HepG2 (cell line): ENCODE data around the gene MAN2A1. TPM values are rescaled to one million over a fixed set of nuclear protein-coding genes. Genes with fewer than 3 reads are reported as not detected.

ENCODE experiments used
- ARHGAP35 ChIP-seq: sonication (generic); formaldehyde crosslinking; IDR thresholded peaks from 2 replicates; pipeline ENCODE4 v1.9.0; 2022; ENCODE audit warnings: mild to moderate bottlenecking, inconsistent platforms, moderate library complexity, missing genetic modification reagents, borderline replicate concordance
- ESRRA ChIP-seq: sonication (generic); formaldehyde crosslinking; IDR thresholded peaks from 2 replicates; pipeline ENCODE4 v1.5.1; 2020; ENCODE audit warnings: mild to moderate bottlenecking, low read depth, missing genetic modification reagents
- FOXK2 ChIP-seq: fragments of 450-650 bp; IDR thresholded peaks from 2 replicates; pipeline ENCODE4 v1.6.1; 2016
- KLF11 ChIP-seq: IDR thresholded peaks from 2 replicates; pipeline ENCODE4 v1.6.1; 2016; ENCODE audit warnings: missing compliant biosample characterization
- KLF6 ChIP-seq: IDR thresholded peaks from 2 replicates; pipeline ENCODE4 v1.8.0; 2016; ENCODE audit warnings: missing biosample characterization, missing genetic modification reagents
- MYC ChIP-seq: sonication (generic); formaldehyde crosslinking; IDR thresholded peaks from 2 replicates; pipeline ENCODE4 v1.9.0; 2021; ENCODE audit warnings: missing genetic modification reagents, borderline replicate concordance
- NR1H2 ChIP-seq: sonication (generic); formaldehyde crosslinking; IDR thresholded peaks from 2 replicates; pipeline ENCODE4 v1.8.1; 2022; ENCODE audit warnings: low read depth, missing genetic modification reagents, borderline replicate concordance
- RXRA ChIP-seq: sonication (generic); formaldehyde crosslinking; IDR thresholded peaks from 2 replicates; pipeline ENCODE4 v1.5.1; 2020; ENCODE audit warnings: missing genetic modification reagents
- ZNF24 ChIP-seq: fragments of 450-650 bp; IDR thresholded peaks from 2 replicates; pipeline ENCODE4 v1.6.1; 2017; ENCODE audit warnings: antibody characterized with exemption, mild to moderate bottlenecking
- ZNF430 ChIP-seq: sonication (generic); formaldehyde crosslinking; IDR thresholded peaks from 2 replicates; pipeline ENCODE4 v1.9.0; 2021; ENCODE audit warnings: mild to moderate bottlenecking, missing genetic modification reagents
- ZNF501 ChIP-seq: sonication (generic); formaldehyde crosslinking; IDR thresholded peaks from 2 replicates; pipeline ENCODE4 v1.5.1; 2020; ENCODE audit warnings: mild to moderate bottlenecking, moderate library complexity, missing genetic modification reagents
- ZNF614 ChIP-seq: IDR thresholded peaks from 2 replicates; pipeline ENCODE4 v1.6.1; 2018; ENCODE audit warnings: missing biosample characterization, missing genetic modification reagents, inconsistent platforms, borderline replicate concordance
- ZNF720 ChIP-seq: sonication (generic); formaldehyde crosslinking; IDR thresholded peaks from 2 replicates; pipeline ENCODE4 v1.4.0; 2020; ENCODE audit warnings: missing genetic modification reagents
- polyA plus RNA-seq, 8 experiments: library from polyadenylated mRNA; depleted of rRNA in 3 of 8; stranded (reverse) in 7 of 8; unstranded in 1 of 8; fragments of >200 nt; fragmentation: Illumina TruSeq in 4 of 8; extraction: Trizol in 4 of 8; gene quantifications; 2 replicates each; pipeline versions ENCODE4 v1.2.1 to v1.2.3, GENCODE V29; 2011 to 2016; ENCODE audit warnings: low read depth in 4 of 8, missing spikeins in 1 of 8, mixed read lengths in 1 of 8; ENCODE audit not compliant: insufficient read depth in 1 of 8
- total RNA-seq, 5 experiments: library from RNA; depleted of rRNA; stranded (reverse); fragments of >200 nt; fragmentation: Illumina TruSeq; extraction: Trizol; gene quantifications; 2 replicates each; pipeline ENCODE4 v1.2.3, GENCODE V29; 2016; ENCODE audit warnings: low read depth in 1 of 5
- TF ChIP-seq, protein P1 (sequence below): sonication (generic); formaldehyde crosslinking; conservative IDR thresholded peaks from 2 replicates; pipeline ENCODE4 v1.4.0; 2020; ENCODE audit warnings: mild to moderate bottlenecking, missing genetic modification reagents, moderate library complexity
- TF ChIP-seq, protein P2 (sequence below): sonication (generic); formaldehyde crosslinking; IDR thresholded peaks from 2 replicates; pipeline ENCODE4 v1.8.1; 2023; ENCODE audit warnings: mild to moderate bottlenecking, missing genetic modification reagents
- TF ChIP-seq, protein P3 (sequence below): sonication (generic); formaldehyde crosslinking; IDR thresholded peaks from 2 replicates; pipeline ENCODE4 v1.4.0; 2020; ENCODE audit warnings: missing genetic modification reagents
- TF ChIP-seq, protein P4 (sequence below): sonication (generic); formaldehyde crosslinking; IDR thresholded peaks from 2 replicates; pipeline ENCODE4 v1.5.1; 2020; ENCODE audit warnings: mild to moderate bottlenecking, moderate library complexity, missing genetic modification reagents
- TF ChIP-seq, protein P5 (sequence below): sonication (generic); formaldehyde crosslinking; IDR thresholded peaks from 2 replicates; pipeline ENCODE4 v1.9.0; 2021; ENCODE audit warnings: missing genetic modification reagents, borderline replicate concordance
- TF ChIP-seq, protein P6 (sequence below): sonication (generic); formaldehyde crosslinking; IDR thresholded peaks from 2 replicates; pipeline ENCODE4 v1.4.0; 2020; ENCODE audit warnings: mild to moderate bottlenecking, missing genetic modification reagents

MAN2A1 gene
- total and polyA plus RNA-seq, 2 of the 13 experiments (the other 11 are each of a cell fraction or from before 2014, with no cell fraction given) = 56.2 to 80.5 TPM

DNA sequence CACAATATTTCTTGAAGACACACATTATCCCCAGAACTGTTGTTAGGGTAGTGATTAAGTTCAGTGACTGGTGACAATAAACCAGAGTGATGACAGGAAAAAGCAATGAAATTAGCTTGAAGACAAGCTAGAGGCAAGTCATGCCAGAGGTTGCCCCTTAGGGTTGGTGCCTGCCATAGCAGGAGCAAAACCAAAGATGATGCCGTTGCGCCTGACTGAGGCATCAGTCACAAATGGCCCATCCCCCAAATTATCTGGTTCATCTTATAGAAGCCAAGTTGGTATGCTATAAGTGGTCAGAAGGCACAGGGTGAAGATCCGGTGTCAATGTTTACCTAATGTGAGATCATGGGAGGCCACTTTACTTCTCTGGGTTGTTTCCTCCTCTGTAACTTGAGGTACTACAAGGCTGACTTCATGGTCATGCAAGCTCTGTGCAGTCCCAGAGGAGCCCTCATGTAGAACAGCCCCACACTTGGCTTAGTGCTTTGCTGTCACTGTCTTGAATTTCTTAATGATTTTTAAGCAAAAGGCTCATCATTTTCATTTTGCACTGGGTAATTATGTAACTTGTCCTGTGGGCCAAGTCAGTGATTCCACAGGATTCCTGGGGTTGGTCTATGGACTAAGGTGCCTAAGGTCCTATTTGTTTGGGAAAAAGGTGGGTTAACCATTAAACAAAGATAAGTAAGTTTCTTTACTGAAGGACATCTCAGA, 211.3 kb downstream of the MAN2A1 start (continued):
- TF ChIP-seq, protein P1, sequence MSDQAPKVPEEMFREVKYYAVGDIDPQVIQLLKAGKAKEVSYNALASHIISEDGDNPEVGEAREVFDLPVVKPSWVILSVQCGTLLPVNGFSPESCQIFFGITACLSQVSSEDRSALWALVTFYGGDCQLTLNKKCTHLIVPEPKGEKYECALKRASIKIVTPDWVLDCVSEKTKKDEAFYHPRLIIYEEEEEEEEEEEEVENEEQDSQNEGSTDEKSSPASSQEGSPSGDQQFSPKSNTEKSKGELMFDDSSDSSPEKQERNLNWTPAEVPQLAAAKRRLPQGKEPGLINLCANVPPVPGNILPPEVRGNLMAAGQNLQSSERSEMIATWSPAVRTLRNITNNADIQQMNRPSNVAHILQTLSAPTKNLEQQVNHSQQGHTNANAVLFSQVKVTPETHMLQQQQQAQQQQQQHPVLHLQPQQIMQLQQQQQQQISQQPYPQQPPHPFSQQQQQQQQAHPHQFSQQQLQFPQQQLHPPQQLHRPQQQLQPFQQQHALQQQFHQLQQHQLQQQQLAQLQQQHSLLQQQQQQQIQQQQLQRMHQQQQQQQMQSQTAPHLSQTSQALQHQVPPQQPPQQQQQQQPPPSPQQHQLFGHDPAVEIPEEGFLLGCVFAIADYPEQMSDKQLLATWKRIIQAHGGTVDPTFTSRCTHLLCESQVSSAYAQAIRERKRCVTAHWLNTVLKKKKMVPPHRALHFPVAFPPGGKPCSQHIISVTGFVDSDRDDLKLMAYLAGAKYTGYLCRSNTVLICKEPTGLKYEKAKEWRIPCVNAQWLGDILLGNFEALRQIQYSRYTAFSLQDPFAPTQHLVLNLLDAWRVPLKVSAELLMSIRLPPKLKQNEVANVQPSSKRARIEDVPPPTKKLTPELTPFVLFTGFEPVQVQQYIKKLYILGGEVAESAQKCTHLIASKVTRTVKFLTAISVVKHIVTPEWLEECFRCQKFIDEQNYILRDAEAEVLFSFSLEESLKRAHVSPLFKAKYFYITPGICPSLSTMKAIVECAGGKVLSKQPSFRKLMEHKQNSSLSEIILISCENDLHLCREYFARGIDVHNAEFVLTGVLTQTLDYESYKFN (CRISPR knock-in tag) = peak; percentile 100
- peak; percentile 63; the same call in 1 of the 2 replicates for TF ChIP-seq RXRA (CRISPR knock-in tag)
- TF ChIP-seq MYC = no peak
- peak; percentile 60 for TF ChIP-seq FOXK2
- no peak; the same call in 1 of the 2 replicates for TF ChIP-seq ZNF24
- TF ChIP-seq, protein P2, sequence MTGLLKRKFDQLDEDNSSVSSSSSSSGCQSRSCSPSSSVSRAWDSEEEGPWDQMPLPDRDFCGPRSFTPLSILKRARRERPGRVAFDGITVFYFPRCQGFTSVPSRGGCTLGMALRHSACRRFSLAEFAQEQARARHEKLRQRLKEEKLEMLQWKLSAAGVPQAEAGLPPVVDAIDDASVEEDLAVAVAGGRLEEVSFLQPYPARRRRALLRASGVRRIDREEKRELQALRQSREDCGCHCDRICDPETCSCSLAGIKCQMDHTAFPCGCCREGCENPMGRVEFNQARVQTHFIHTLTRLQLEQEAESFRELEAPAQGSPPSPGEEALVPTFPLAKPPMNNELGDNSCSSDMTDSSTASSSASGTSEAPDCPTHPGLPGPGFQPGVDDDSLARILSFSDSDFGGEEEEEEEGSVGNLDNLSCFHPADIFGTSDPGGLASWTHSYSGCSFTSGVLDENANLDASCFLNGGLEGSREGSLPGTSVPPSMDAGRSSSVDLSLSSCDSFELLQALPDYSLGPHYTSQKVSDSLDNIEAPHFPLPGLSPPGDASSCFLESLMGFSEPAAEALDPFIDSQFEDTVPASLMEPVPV (CRISPR knock-in tag) = no peak
- TF ChIP-seq KLF11 = no peak
- TF ChIP-seq, protein P3, sequence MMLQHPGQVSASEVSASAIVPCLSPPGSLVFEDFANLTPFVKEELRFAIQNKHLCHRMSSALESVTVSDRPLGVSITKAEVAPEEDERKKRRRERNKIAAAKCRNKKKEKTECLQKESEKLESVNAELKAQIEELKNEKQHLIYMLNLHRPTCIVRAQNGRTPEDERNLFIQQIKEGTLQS (CRISPR knock-in tag) = peak; percentile 83
- TF ChIP-seq, protein P4, sequence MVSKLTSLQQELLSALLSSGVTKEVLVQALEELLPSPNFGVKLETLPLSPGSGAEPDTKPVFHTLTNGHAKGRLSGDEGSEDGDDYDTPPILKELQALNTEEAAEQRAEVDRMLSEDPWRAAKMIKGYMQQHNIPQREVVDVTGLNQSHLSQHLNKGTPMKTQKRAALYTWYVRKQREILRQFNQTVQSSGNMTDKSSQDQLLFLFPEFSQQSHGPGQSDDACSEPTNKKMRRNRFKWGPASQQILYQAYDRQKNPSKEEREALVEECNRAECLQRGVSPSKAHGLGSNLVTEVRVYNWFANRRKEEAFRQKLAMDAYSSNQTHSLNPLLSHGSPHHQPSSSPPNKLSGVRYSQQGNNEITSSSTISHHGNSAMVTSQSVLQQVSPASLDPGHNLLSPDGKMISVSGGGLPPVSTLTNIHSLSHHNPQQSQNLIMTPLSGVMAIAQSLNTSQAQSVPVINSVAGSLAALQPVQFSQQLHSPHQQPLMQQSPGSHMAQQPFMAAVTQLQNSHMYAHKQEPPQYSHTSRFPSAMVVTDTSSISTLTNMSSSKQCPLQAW (CRISPR knock-in tag) = peak; percentile 95
- no peak for TF ChIP-seq KLF6 (CRISPR knock-in tag)
- TF ChIP-seq ZNF720 (CRISPR knock-in tag) = no peak
- 0 out of 2 replicates have a peak, but pooled peaks have one; percentile 43 for TF ChIP-seq ESRRA (CRISPR knock-in tag)
- TF ChIP-seq, protein P5, sequence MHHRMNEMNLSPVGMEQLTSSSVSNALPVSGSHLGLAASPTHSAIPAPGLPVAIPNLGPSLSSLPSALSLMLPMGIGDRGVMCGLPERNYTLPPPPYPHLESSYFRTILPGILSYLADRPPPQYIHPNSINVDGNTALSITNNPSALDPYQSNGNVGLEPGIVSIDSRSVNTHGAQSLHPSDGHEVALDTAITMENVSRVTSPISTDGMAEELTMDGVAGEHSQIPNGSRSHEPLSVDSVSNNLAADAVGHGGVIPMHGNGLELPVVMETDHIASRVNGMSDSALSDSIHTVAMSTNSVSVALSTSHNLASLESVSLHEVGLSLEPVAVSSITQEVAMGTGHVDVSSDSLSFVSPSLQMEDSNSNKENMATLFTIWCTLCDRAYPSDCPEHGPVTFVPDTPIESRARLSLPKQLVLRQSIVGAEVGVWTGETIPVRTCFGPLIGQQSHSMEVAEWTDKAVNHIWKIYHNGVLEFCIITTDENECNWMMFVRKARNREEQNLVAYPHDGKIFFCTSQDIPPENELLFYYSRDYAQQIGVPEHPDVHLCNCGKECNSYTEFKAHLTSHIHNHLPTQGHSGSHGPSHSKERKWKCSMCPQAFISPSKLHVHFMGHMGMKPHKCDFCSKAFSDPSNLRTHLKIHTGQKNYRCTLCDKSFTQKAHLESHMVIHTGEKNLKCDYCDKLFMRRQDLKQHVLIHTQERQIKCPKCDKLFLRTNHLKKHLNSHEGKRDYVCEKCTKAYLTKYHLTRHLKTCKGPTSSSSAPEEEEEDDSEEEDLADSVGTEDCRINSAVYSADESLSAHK (CRISPR knock-in tag) = no peak
- no peak for TF ChIP-seq ZNF430 (CRISPR knock-in tag)
- TF ChIP-seq ZNF501 (CRISPR knock-in tag) = peak; percentile 81
- 0 out of 2 replicates have a peak, but pooled peaks have one; percentile 15 for TF ChIP-seq ZNF614
- TF ChIP-seq NR1H2 (CRISPR knock-in tag) = no peak
- no peak for TF ChIP-seq ARHGAP35
- TF ChIP-seq, protein P6, sequence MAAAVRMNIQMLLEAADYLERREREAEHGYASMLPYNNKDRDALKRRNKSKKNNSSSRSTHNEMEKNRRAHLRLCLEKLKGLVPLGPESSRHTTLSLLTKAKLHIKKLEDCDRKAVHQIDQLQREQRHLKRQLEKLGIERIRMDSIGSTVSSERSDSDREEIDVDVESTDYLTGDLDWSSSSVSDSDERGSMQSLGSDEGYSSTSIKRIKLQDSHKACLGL = no peak
